Keratinocyte (primary cell): ENCODE results near the gene ANKRD17. TPM values are rescaled to one million over a fixed set of nuclear protein-coding genes. Genes with fewer than 3 reads are reported as not detected.

Source experiments
- DNase-seq: peaks from one replicate; pipeline ENCODE4 v3.0.0-alpha.2; 2011; ENCODE audit warnings: low read depth, missing footprints, low spot score
- FAIRE-seq: peaks from 2 replicates; lab custom pipeline; 2011; peaks lifted over from hg19 to GRCh38; lab: Jason Lieb, UNC
- H2AFZ ChIP-seq: 2 replicates; pipeline ENCODE4 v1.6.0; 2012; ENCODE audit warnings: low read length, control low read depth, inconsistent platforms; ENCODE audit not compliant: control insufficient read depth
- H3K27ac ChIP-seq: 2 replicates; pipeline ENCODE4 v1.5.1; 2011; ENCODE audit warnings: low read length; ENCODE audit not compliant: control insufficient read depth, insufficient read depth
- H3K27me3 ChIP-seq: 3 replicates; pipeline ENCODE4 v1.6.0; 2011; ENCODE audit warnings: low read length; ENCODE audit not compliant: control insufficient read depth, insufficient read depth; ENCODE audit errors: extremely low read depth
- H3K36me3 ChIP-seq, 2 experiments: 2 replicates in 1 of 2; 3 replicates in 1 of 2; pipeline ENCODE4 v1.5.1; 2011; ENCODE audit warnings: low read length in 2 of 2, mild to moderate bottlenecking in 1 of 2; ENCODE audit not compliant: control insufficient read depth in 2 of 2, insufficient read depth in 2 of 2; ENCODE audit errors: extremely low read depth in 1 of 2
- H3K4me1 ChIP-seq: 3 replicates; pipeline ENCODE4 v1.5.1; 2011; ENCODE audit warnings: low read length; ENCODE audit not compliant: control insufficient read depth, insufficient read depth; ENCODE audit errors: extremely low read depth
- H3K4me2 ChIP-seq: 3 replicates; pipeline ENCODE4 v1.6.0; 2011; ENCODE audit warnings: low read depth, low read length; ENCODE audit not compliant: control insufficient read depth, insufficient read depth; ENCODE audit errors: extremely low read depth
- H3K4me3 ChIP-seq, 3 experiments: fragments of 200-600 bp in 1 of 3; sonication (generic) in 1 of 3; 2 replicates in 2 of 3; 3 replicates in 1 of 3; pipeline ENCODE4 v1.5.1; 2011 to 2016; ENCODE audit warnings: low read length in 3 of 3, mild to moderate bottlenecking in 3 of 3, control low read depth in 2 of 3, inconsistent platforms in 1 of 3, low read depth in 1 of 3, mixed read lengths in 1 of 3, mixed run types in 1 of 3, moderate library complexity in 1 of 3; ENCODE audit not compliant: control insufficient read depth in 2 of 3, insufficient read depth in 2 of 3; ENCODE audit errors: extremely low read depth in 1 of 3
- H3K79me2 ChIP-seq: 2 replicates; pipeline ENCODE4 v1.6.0; 2012; ENCODE audit warnings: low read length; ENCODE audit not compliant: control insufficient read depth, insufficient read depth
- H3K9ac ChIP-seq: 3 replicates; pipeline ENCODE4 v1.6.0; 2011; ENCODE audit warnings: low read length; ENCODE audit not compliant: control insufficient read depth, insufficient read depth; ENCODE audit errors: extremely low read depth
- H3K9me1 ChIP-seq: 3 replicates; pipeline ENCODE4 v1.6.0; 2011; ENCODE audit warnings: low read length; ENCODE audit not compliant: control insufficient read depth, insufficient read depth; ENCODE audit errors: extremely low read depth
- H3K9me3 ChIP-seq: 2 replicates; pipeline ENCODE4 v1.5.1; 2012; ENCODE audit warnings: low read depth, low read length; ENCODE audit not compliant: control insufficient read depth
- H4K20me1 ChIP-seq: 3 replicates; pipeline ENCODE4 v1.6.0; 2011; ENCODE audit warnings: low read length; ENCODE audit not compliant: control insufficient read depth, insufficient read depth; ENCODE audit errors: extremely low read depth
- EZH2 ChIP-seq: IDR thresholded peaks from one replicate; pipeline ENCODE4 v1.6.1; 2012; ENCODE audit warnings: inconsistent platforms, mild to moderate bottlenecking, low read length, moderate library complexity
- dilution Hi-C: fragments of 300-500 bp; cut with MboI; formaldehyde crosslinking; loops from one replicate; pipeline ENCODE4 v1.7.0; 2020; ENCODE audit warnings: low sequenced_read_pairs; ENCODE audit not compliant: extremely low pct_ligation_motif_present
- polyA plus RNA-seq, 5 experiments: library from polyadenylated mRNA; depleted of rRNA in 3 of 5; stranded (reverse) in 3 of 5; stranded (forward) in 1 of 5; unstranded in 1 of 5; fragments of >200 nt; gene quantifications; 1 replicate in 1 of 5; 2 replicates in 3 of 5; 3 replicates in 1 of 5; pipeline versions ENCODE4 v1.2.1 to v1.2.3, GENCODE V29; 2011 to 2012; ENCODE audit warnings: missing spikeins in 2 of 5, low read depth in 1 of 5, low replicate concordance in 1 of 5
- TF ChIP-seq, protein P1 (sequence below), 3 experiments: IDR thresholded peaks in 1 of 3; conservative IDR thresholded peaks in 1 of 3; optimal IDR thresholded peaks in 1 of 3; 2 replicates in 2 of 3; 3 replicates in 1 of 3; pipeline versions ENCODE3 to v1.5.1; 2011; ENCODE audit warnings: low read length in 3 of 3, mild to moderate bottlenecking in 3 of 3, moderate library complexity in 2 of 3, control low read depth in 1 of 3, inconsistent platforms in 1 of 3; ENCODE audit not compliant: insufficient read depth in 2 of 3; ENCODE audit errors: extremely low read depth in 1 of 3

ANKRD17 gene
- polyA plus RNA-seq, 1 donor (not counting 4 experiments of a cell fraction or from before 2014, with no cell fraction given), result 51.5 TPM

GRCh38 chr4:73092868-73093267 is 165.7 kb downstream of the ANKRD17 start:
- no peaks in the 10 kb centered on the region for H3K9me1 ChIP-seq
- no peaks in the 10 kb centered on the region for H3K27me3 ChIP-seq
- no peak overlapping the region for H3K4me3 ChIP-seq
- no peak for DNase-seq
- TF ChIP-seq, protein P1, sequence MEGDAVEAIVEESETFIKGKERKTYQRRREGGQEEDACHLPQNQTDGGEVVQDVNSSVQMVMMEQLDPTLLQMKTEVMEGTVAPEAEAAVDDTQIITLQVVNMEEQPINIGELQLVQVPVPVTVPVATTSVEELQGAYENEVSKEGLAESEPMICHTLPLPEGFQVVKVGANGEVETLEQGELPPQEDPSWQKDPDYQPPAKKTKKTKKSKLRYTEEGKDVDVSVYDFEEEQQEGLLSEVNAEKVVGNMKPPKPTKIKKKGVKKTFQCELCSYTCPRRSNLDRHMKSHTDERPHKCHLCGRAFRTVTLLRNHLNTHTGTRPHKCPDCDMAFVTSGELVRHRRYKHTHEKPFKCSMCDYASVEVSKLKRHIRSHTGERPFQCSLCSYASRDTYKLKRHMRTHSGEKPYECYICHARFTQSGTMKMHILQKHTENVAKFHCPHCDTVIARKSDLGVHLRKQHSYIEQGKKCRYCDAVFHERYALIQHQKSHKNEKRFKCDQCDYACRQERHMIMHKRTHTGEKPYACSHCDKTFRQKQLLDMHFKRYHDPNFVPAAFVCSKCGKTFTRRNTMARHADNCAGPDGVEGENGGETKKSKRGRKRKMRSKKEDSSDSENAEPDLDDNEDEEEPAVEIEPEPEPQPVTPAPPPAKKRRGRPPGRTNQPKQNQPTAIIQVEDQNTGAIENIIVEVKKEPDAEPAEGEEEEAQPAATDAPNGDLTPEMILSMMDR (optimal IDR thresholded peaks at IDR 0.05 in 1 of 3, IDR thresholded peaks at IDR 0.05 in 1 of 3, conservative IDR thresholded peaks at IDR 0.05 in 1 of 3; ENCODE audit: extremely low read depth in 1 of 3, insufficient read depth in 2 of 3, low read length in 3 of 3), result no peak
- no peak for TF ChIP-seq EZH2
- H3K9ac ChIP-seq, result no peak overlapping the region
- H4K20me1 ChIP-seq, result no peaks in the 10 kb centered on the region
- no peaks in the 10 kb centered on the region for H3K4me1 ChIP-seq
- no peaks in the 10 kb centered on the region for H3K9me3 ChIP-seq
- FAIRE-seq, result no peak
- H3K36me3 ChIP-seq, result peaks cover 16 to 18% of the 10 kb centered on the region in 2 experiments
- dilution Hi-C loops, result no loop called here
- H3K79me2 ChIP-seq, result peaks cover 4% of the 10 kb centered on the region
- H2AFZ ChIP-seq, result no peak overlapping the region
- H3K27ac ChIP-seq, result no peak overlapping the region
- H3K4me2 ChIP-seq, result no peak overlapping the region

GRCh38 chr4:73090738-73091137 is 167.9 kb downstream of the ANKRD17 start:
- Histone ChIP-seq H3K36me3 (peaks cover 15 to 18% of the 10 kb centered on the region in 2 experiments), H4K20me1 (no peaks in the 10 kb centered on the region), H3K9me3 (no peaks in the 10 kb centered on the region), H3K4me3 (no peak overlapping the region), H2AFZ (no peak overlapping the region), H3K79me2 (peaks cover 12% of the 10 kb centered on the region), H3K4me2 (no peak overlapping the region), H3K9me1 (no peaks in the 10 kb centered on the region), H3K4me1 (no peaks in the 10 kb centered on the region), H3K27ac (no peak overlapping the region), H3K27me3 (no peaks in the 10 kb centered on the region), H3K9ac (no peak overlapping the region)
- DNase-seq (no peak), FAIRE-seq (no peak)
- TF ChIP-seq, protein P1 (optimal IDR thresholded peaks at IDR 0.05 in 1 of 3, IDR thresholded peaks at IDR 0.05 in 1 of 3, conservative IDR thresholded peaks at IDR 0.05 in 1 of 3; ENCODE audit: extremely low read depth in 1 of 3, insufficient read depth in 2 of 3, low read length in 3 of 3), result no peak
- no peak for TF ChIP-seq EZH2
- dilution Hi-C loops, result no loop called here
